Measurements from ENCODE around the gene HCN3.

HCN3 gene

DNA sequence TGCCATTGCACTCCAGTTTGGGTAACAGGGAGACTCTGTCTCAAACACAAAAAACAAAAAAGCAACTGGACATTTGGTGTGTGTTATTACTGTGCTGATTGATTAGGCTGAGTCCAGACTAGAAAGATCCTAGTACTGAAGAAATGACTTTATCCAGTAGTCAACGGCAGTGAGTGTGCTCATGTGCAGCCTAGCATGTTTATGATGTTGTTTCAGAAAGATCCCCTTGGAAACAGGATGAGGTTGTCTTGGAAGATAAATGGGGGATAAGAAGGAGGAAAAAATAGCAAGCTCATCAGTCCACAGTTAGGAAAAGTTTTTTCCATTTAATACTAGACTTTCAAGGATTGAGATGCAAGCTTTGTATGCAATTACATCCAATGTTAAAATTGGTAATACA is 57.7 kb downstream of the HCN3 start:
- no peak for DNase-seq (ENCODE audit: low read depth in 2 of 2)

Data from activated CD8-positive, alpha-beta memory T cell treated with anti-CD3 and anti-CD28 coated beads for 4 hours (primary cell).